GM23338 (cell line): ENCODE results near the gene ADD1. TPM values are rescaled to one million over a fixed set of nuclear protein-coding genes. Genes with fewer than 3 reads are reported as not detected.
A peak's percentile ranks its signal among the peaks of the same experiment; 100 is the strongest.

Experiments used
- ATAC-seq: fragments of 200-7000 bp; cut with Tn5 transposase; 3 replicates; pipeline ENCODE4 v1.9.1; 2020
- DNase-seq: peaks from one replicate; pipeline ENCODE4 v3.0.0-alpha.2; 2015; ENCODE audit warnings: low spot score
- H2AFZ ChIP-seq: fragments of 200-600 bp; sonication (generic); 2 replicates; pipeline ENCODE4 v1.8.0; 2016; ENCODE audit warnings: antibody characterized with exemption, mild to moderate bottlenecking, moderate library complexity
- H3F3A ChIP-seq: fragments of 200-600 bp; sonication (generic); replicated peaks from 2 replicates; pipeline ENCODE4 v1.8.0; 2017; ENCODE audit warnings: antibody characterized with exemption, mixed run types, low read depth
- H3K27ac ChIP-seq: fragments of 200-600 bp; sonication (generic); 2 replicates; pipeline ENCODE4 v1.6.1; 2016; ENCODE audit warnings: low read depth
- H3K27me3 ChIP-seq: fragments of 200-600 bp; sonication (generic); 2 replicates; pipeline ENCODE4 v1.8.0; 2016; ENCODE audit warnings: mild to moderate bottlenecking, mixed run types, moderate library complexity; ENCODE audit not compliant: insufficient read depth
- H3K36me3 ChIP-seq: fragments of 200-600 bp; sonication (generic); 2 replicates; pipeline ENCODE4 v1.8.0; 2016; ENCODE audit warnings: mild to moderate bottlenecking; ENCODE audit not compliant: insufficient read depth
- H3K4me1 ChIP-seq: fragments of 200-600 bp; sonication (generic); 2 replicates; pipeline ENCODE4 v1.8.0; 2016; ENCODE audit warnings: mild to moderate bottlenecking, moderate library complexity; ENCODE audit not compliant: insufficient read depth
- H3K4me2 ChIP-seq: fragments of 200-600 bp; sonication (generic); 2 replicates; pipeline ENCODE4 v1.7.1; 2017; ENCODE audit warnings: mixed run types
- H3K4me3 ChIP-seq: fragments of 200-600 bp; sonication (generic); 2 replicates; pipeline ENCODE4 v1.6.1; 2016; ENCODE audit warnings: mixed run types
- H3K79me2 ChIP-seq: fragments of 200-600 bp; sonication (generic); replicated peaks from 2 replicates; pipeline ENCODE4 v1.8.0; 2017; ENCODE audit warnings: mild to moderate bottlenecking; ENCODE audit not compliant: insufficient read depth
- H3K9me2 ChIP-seq: fragments of 200-600 bp; sonication (generic); 2 replicates; pipeline ENCODE4 v1.8.0; 2017; ENCODE audit not compliant: insufficient read depth
- H4K20me1 ChIP-seq: fragments of 200-600 bp; sonication (generic); replicated peaks from 2 replicates; pipeline ENCODE4 v1.8.0; 2017; ENCODE audit warnings: mild to moderate bottlenecking; ENCODE audit not compliant: insufficient read depth
- H3K27ac Mint-ChIP-seq: 2 replicates; pipeline ENCODE4 v1.8.0; 2020; ENCODE audit warnings: inconsistent platforms, mild to moderate bottlenecking, moderate library complexity, mixed read lengths
- H3K27me3 Mint-ChIP-seq: 3 replicates; pipeline ENCODE4 v1.8.0; 2022; ENCODE audit warnings: low read depth, mild to moderate bottlenecking, moderate library complexity, mixed read lengths, inconsistent platforms; ENCODE audit not compliant: insufficient read depth, poor library complexity
- H3K36me3 Mint-ChIP-seq: 3 replicates; pipeline ENCODE4 v1.8.0; 2021; ENCODE audit warnings: low read depth, mild to moderate bottlenecking, inconsistent platforms, moderate library complexity, mixed read lengths
- H3K4me1 Mint-ChIP-seq: 3 replicates; pipeline ENCODE4 v1.8.0; 2020; ENCODE audit warnings: mild to moderate bottlenecking, inconsistent platforms, mixed read lengths
- H3K4me3 Mint-ChIP-seq: 3 replicates; pipeline ENCODE4 v1.8.0; 2021; ENCODE audit warnings: moderate library complexity, mild to moderate bottlenecking, inconsistent platforms, mixed read lengths
- H3K9me3 Mint-ChIP-seq: 3 replicates; pipeline ENCODE4 v1.8.0; 2020; ENCODE audit warnings: moderate library complexity, mild to moderate bottlenecking, inconsistent platforms, mixed read lengths
- CREB1 ChIP-seq: fragments of 250-450 bp; sonication (Bioruptor Pico); IDR thresholded peaks from 2 replicates; pipeline ENCODE4 v1.5.0; 2020; ENCODE audit warnings: low read depth, mild to moderate bottlenecking, moderate library complexity
- CTCF ChIP-seq, 2 experiments: fragments of 200-600 bp in 1 of 2; sonication (generic) in 1 of 2; conservative IDR thresholded peaks; 2 replicates each; pipeline versions ENCODE4 v1.5.1 to v1.6.1; 2016 to 2017; ENCODE audit warnings: antibody characterized with exemption in 2 of 2, low read depth in 2 of 2, mild to moderate bottlenecking in 2 of 2, moderate library complexity in 1 of 2
- EZH2 ChIP-seq: fragments of 200-600 bp; sonication (generic); IDR thresholded peaks from one replicate; pipeline ENCODE4 v1.8.0; 2017; ENCODE audit warnings: antibody characterized with exemption, mild to moderate bottlenecking, low read depth; ENCODE audit not compliant: unreplicated experiment
- JUNB ChIP-seq: IDR thresholded peaks from one replicate; pipeline ENCODE4 v1.6.1; 2016; ENCODE audit warnings: antibody characterized with exemption; ENCODE audit not compliant: unreplicated experiment
- NANOG ChIP-seq: IDR thresholded peaks from 2 replicates; pipeline ENCODE4 v1.6.1; 2016; ENCODE audit warnings: antibody characterized with exemption, borderline replicate concordance
- REST ChIP-seq: IDR thresholded peaks from one replicate; pipeline ENCODE4 v1.6.1; 2018; ENCODE audit warnings: antibody characterized with exemption; ENCODE audit not compliant: unreplicated experiment
- STAT1 ChIP-seq: IDR thresholded peaks from one replicate; pipeline ENCODE4 v1.6.1; 2016; ENCODE audit warnings: antibody characterized with exemption; ENCODE audit not compliant: unreplicated experiment
- ZNF114 ChIP-seq: fragments of 250-450 bp; sonication (Bioruptor Pico); IDR thresholded peaks from 2 replicates; pipeline ENCODE4 v1.5.0; 2020; ENCODE audit warnings: mild to moderate bottlenecking, moderate library complexity
- ZNF331 ChIP-seq: fragments of 250-450 bp; sonication (Bioruptor Pico); IDR thresholded peaks from 2 replicates; pipeline ENCODE4 v1.5.0; 2020; ENCODE audit warnings: low read depth, mild to moderate bottlenecking, moderate library complexity
- polyA plus RNA-seq: library from polyadenylated mRNA; unstranded; fragments of >200 nt; fragmentation: Nextera tagmentation; extraction: Ambion mirVana; gene quantifications from 2 replicates; pipeline ENCODE4 v1.2.1, GENCODE V29; 2016
- total RNA-seq: library from RNA; depleted of rRNA; stranded (reverse); fragments of >200 nt; shearing (Covaris generic); gene quantifications from 2 replicates; pipeline ENCODE4 v1.2.3, GENCODE V29; 2014
- TF ChIP-seq, protein P1 (sequence below): fragments of 250-450 bp; sonication (Bioruptor Pico); IDR thresholded peaks from 2 replicates; pipeline ENCODE4 v1.5.0; 2020; ENCODE audit warnings: mild to moderate bottlenecking, moderate library complexity

ADD1 gene
- total and polyA plus RNA-seq, 2 experiments from 2014 or later: 126 to 144 TPM

DNA sequence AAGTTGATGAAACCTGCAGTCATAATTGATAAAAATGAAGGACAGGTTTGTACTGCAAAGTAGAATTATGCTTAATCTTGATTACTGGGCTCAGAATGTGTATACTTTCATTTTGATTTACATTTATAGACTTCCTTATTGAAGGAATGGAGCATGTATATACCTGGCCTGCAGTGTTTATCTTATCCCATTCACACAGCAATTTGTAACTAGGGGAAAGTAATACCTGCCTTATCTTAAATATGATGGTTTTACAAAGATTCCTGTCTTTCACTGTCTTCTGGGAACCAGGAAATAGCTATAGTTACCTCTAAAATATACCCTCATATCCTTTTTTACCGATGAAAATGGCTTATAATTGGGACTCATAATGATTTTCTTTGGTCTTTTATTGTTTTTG is 29.7 kb downstream of the ADD1 start:
- peaks cover 26% of the 10 kb centered on the region for H3K4me1 ChIP-seq
- H2AFZ ChIP-seq: no peak overlapping the region
- no peaks in the 10 kb centered on the region for H3K27me3 ChIP-seq
- TF ChIP-seq CREB1 (CRISPR knock-in tag): no peak
- TF ChIP-seq, protein P1, sequence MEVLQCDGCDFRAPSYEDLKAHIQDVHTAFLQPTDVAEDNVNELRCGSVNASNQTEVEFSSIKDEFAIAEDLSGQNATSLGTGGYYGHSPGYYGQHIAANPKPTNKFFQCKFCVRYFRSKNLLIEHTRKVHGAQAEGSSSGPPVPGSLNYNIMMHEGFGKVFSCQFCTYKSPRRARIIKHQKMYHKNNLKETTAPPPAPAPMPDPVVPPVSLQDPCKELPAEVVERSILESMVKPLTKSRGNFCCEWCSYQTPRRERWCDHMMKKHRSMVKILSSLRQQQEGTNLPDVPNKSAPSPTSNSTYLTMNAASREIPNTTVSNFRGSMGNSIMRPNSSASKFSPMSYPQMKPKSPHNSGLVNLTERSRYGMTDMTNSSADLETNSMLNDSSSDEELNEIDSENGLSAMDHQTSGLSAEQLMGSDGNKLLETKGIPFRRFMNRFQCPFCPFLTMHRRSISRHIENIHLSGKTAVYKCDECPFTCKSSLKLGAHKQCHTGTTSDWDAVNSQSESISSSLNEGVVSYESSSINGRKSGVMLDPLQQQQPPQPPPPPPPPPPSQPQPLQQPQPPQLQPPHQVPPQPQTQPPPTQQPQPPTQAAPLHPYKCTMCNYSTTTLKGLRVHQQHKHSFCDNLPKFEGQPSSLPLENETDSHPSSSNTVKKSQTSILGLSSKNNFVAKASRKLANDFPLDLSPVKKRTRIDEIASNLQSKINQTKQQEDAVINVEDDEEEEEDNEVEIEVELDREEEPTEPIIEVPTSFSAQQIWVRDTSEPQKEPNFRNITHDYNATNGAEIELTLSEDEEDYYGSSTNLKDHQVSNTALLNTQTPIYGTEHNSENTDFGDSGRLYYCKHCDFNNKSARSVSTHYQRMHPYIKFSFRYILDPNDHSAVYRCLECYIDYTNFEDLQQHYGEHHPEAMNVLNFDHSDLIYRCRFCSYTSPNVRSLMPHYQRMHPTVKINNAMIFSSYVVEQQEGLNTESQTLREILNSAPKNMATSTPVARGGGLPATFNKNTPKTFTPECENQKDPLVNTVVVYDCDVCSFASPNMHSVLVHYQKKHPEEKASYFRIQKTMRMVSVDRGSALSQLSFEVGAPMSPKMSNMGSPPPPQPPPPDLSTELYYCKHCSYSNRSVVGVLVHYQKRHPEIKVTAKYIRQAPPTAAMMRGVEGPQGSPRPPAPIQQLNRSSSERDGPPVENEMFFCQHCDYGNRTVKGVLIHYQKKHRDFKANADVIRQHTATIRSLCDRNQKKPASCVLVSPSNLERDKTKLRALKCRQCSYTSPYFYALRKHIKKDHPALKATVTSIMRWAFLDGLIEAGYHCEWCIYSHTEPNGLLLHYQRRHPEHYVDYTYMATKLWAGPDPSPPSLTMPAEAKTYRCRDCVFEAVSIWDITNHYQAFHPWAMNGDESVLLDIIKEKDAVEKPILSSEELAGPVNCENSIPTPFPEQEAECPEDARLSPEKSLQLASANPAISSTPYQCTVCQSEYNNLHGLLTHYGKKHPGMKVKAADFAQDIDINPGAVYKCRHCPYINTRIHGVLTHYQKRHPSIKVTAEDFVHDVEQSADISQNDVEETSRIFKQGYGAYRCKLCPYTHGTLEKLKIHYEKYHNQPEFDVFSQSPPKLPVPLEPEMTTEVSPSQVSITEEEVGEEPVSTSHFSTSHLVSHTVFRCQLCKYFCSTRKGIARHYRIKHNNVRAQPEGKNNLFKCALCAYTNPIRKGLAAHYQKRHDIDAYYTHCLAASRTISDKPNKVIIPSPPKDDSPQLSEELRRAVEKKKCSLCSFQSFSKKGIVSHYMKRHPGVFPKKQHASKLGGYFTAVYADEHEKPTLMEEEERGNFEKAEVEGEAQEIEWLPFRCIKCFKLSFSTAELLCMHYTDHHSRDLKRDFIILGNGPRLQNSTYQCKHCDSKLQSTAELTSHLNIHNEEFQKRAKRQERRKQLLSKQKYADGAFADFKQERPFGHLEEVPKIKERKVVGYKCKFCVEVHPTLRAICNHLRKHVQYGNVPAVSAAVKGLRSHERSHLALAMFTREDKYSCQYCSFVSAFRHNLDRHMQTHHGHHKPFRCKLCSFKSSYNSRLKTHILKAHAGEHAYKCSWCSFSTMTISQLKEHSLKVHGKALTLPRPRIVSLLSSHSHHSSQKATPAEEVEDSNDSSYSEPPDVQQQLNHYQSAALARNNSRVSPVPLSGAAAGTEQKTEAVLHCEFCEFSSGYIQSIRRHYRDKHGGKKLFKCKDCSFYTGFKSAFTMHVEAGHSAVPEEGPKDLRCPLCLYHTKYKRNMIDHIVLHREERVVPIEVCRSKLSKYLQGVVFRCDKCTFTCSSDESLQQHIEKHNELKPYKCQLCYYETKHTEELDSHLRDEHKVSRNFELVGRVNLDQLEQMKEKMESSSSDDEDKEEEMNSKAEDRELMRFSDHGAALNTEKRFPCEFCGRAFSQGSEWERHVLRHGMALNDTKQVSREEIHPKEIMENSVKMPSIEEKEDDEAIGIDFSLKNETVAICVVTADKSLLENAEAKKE (CRISPR knock-in tag): no peak
- no peak for TF ChIP-seq EZH2
- no peak for TF ChIP-seq JUNB
- no peak for TF ChIP-seq ZNF114
- no peak for TF ChIP-seq NANOG
- no peak for TF ChIP-seq ZNF331
- no peak for TF ChIP-seq REST
- no peak for TF ChIP-seq CTCF (conservative IDR thresholded peaks at IDR 0.05; ENCODE audit: low read depth in 2 of 2)
- TF ChIP-seq STAT1: no peak
- H3K79me2 ChIP-seq: peaks cover 86% of the 10 kb centered on the region
- no peak overlapping the region for H3K4me3 ChIP-seq
- no peak overlapping the region for H3K4me2 ChIP-seq
- H3K36me3 Mint-ChIP-seq: peaks cover 11% of the 10 kb centered on the region
- DNase-seq: no peak
- no peaks in the 10 kb centered on the region; the same call in 1 of the 2 replicates for H3K36me3 ChIP-seq
- peaks cover 18% of the 10 kb centered on the region for H3K4me1 Mint-ChIP-seq
- H3K27ac Mint-ChIP-seq: peak overlapping the region; percentile 51; the same call in 1 of the 2 replicates
- H3K4me3 Mint-ChIP-seq: no peak overlapping the region
- no peak for ATAC-seq
- H3K9me3 Mint-ChIP-seq: no peaks in the 10 kb centered on the region
- 0 out of 2 replicates have a peak, but pooled peaks cover 5% of the 10 kb centered on the region for H3F3A ChIP-seq
- H3K9me2 ChIP-seq: no peaks in the 10 kb centered on the region
- peak overlapping the region; percentile 56; the same call in 1 of the 2 replicates for H3K27ac ChIP-seq
- H4K20me1 ChIP-seq: peaks cover 6% of the 10 kb centered on the region
- H3K27me3 Mint-ChIP-seq: peaks cover 2% of the 10 kb centered on the region
